ENCODE measurements around the gene FLVCR2. TPM values are rescaled to one million over a fixed set of nuclear protein-coding genes. Genes with fewer than 3 reads are reported as not detected.

The FLVCR2 gene
- total RNA-seq, 1 donor from 2014 or later, result 6.3 TPM

Other genes with a start within 250 kb of the FLVCR2 start
- gene JDP2, start 150.6 kb upstream of the FLVCR2 start, total RNA-seq, result 13.1 and 16.7 TPM in 2 replicates
- 0.55 TPM in 1 of 2 replicates, not detected in the other for gene BATF, start 56.2 kb upstream of the FLVCR2 start, total RNA-seq
- 27.8 and 28.6 TPM in 2 replicates for gene ERG28, start 82.3 kb downstream of the FLVCR2 start, total RNA-seq
- gene TTLL5, start 82.6 kb downstream of the FLVCR2 start, total RNA-seq, result 51.9 and 56.2 TPM in 2 replicates

Measured in progenitor cell of endocrine pancreas (in vitro differentiated cells).